ENCODE measurements around the gene ZMYND19. TPM values are rescaled to one million over a fixed set of nuclear protein-coding genes. Genes with fewer than 3 reads are reported as not detected.

ZMYND19 gene
- total RNA-seq, 2 donors from 2014 or later, result 14.4 to 36.0 TPM

DNA sequence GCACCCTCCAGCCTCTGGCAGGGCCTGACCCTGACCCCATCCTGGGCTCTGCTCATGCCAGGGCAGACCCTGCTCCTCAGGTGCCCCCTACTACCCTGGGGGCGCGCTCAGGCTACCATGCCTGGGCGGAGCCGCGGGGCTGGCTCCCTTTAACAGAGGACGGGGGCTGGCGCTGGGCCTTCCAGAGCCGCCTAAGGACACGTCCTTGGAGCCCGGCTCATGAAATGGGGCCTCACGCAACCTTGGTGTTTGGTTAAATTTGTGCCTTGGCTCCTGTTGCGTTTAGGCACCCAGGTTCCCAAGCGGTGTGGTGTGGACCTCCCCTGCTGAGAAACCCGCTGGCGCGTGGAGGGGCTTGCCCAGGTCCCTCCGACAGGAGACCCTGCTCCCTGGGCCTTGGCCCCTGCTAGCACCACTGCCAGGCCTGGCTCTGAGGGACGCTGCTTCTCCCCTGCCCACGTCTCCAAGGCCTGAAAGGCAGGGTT lies 25.1 kb upstream of the ZMYND19 start:
- no peak overlapping the region for H3K27ac ChIP-seq
- TF ChIP-seq, protein P1, sequence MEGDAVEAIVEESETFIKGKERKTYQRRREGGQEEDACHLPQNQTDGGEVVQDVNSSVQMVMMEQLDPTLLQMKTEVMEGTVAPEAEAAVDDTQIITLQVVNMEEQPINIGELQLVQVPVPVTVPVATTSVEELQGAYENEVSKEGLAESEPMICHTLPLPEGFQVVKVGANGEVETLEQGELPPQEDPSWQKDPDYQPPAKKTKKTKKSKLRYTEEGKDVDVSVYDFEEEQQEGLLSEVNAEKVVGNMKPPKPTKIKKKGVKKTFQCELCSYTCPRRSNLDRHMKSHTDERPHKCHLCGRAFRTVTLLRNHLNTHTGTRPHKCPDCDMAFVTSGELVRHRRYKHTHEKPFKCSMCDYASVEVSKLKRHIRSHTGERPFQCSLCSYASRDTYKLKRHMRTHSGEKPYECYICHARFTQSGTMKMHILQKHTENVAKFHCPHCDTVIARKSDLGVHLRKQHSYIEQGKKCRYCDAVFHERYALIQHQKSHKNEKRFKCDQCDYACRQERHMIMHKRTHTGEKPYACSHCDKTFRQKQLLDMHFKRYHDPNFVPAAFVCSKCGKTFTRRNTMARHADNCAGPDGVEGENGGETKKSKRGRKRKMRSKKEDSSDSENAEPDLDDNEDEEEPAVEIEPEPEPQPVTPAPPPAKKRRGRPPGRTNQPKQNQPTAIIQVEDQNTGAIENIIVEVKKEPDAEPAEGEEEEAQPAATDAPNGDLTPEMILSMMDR (IDR thresholded peaks at IDR 0.05), result no peak
- DNase-seq, result no peak
- no peaks in the 10 kb centered on the region for H3K27me3 ChIP-seq
- H3K9ac ChIP-seq (ENCODE audit: low read depth in 2 of 2, low read length in 2 of 2), result no peak overlapping the region
- no peak overlapping the region for H3K4me3 ChIP-seq
- peaks cover 11% of the 10 kb centered on the region for H3K36me3 ChIP-seq
- peaks cover 30% of the 10 kb centered on the region for H3K4me1 ChIP-seq
- intact Hi-C loops (cut with DNase I), result no loop called here
- H3K9me3 ChIP-seq, result no peaks in the 10 kb centered on the region

DNA sequence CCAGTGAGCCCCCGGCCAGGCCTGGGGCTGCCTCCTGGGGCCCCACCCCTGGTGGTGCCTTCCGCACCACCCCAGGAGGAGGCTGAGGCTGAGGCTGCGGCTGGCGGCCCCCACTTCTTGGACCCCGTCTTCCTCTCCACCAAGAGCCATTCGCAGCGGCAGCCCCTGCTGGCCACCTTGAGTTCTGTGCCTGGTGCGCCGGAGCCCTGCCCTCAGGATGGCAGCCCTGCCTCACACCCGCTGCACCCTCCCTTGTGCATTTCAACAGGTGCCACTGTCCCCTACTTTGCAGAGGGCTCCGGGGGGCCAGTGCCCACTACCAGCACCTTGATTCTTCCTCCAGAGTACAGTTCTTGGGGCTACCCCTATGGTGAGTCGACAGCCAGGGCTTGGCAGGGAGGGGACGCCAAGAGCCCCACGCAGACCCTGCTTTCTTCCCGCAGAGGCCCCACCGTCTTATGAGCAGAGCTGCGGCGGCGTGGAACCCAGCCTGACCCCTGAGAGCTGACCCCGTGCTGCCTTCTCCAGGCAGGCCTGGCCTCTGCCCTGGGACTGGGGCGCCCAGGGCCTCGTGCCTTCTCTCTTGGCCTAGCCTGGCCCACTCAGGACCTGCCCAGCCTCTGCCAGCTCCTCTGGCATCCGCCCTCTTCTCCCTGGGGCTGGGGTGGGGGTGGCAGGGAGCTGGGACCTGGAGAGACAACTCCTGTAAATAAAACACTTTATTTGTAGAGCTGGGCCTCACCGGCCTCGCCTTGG lies 24.5 kb upstream of the ZMYND19 start:
- Histone ChIP-seq H3K27me3 (no peaks in the 10 kb centered on the region), H3K36me3 (peaks cover 11% of the 10 kb centered on the region), H3K9me3 (no peaks in the 10 kb centered on the region), H3K4me3 (no peak overlapping the region), H3K27ac (no peak overlapping the region), H3K9ac (ENCODE audit: low read depth in 2 of 2, low read length in 2 of 2) (no peak overlapping the region), H3K4me1 (peaks cover 24% of the 10 kb centered on the region)
- intact Hi-C loops (cut with DNase I), result no loop called here
- TF ChIP-seq, protein P1 (IDR thresholded peaks at IDR 0.05), result no peak
- no peak for DNase-seq

GRCh38 chr9:137613738-137614523 lies 23.6 kb upstream of the ZMYND19 start:
- H3K4me1 ChIP-seq, result peaks cover 22% of the 10 kb centered on the region
- no peak overlapping the region for H3K4me3 ChIP-seq
- TF ChIP-seq, protein P1 (IDR thresholded peaks at IDR 0.05), result no peak
- H3K36me3 ChIP-seq, result peaks cover 11% of the 10 kb centered on the region
- intact Hi-C loops (cut with DNase I), result no loop called here
- H3K9me3 ChIP-seq, result no peaks in the 10 kb centered on the region
- H3K9ac ChIP-seq (ENCODE audit: low read depth in 2 of 2, low read length in 2 of 2), result no peak overlapping the region
- no peaks in the 10 kb centered on the region for H3K27me3 ChIP-seq
- DNase-seq, result no peak
- peak overlapping the region; percentile 93 for H3K27ac ChIP-seq

GRCh38 chr9:137613259-137613658 lies 22.9 kb upstream of the ZMYND19 start:
- no peak for DNase-seq

GRCh38 chr9:137612741-137613142 lies 22.4 kb upstream of the ZMYND19 start:
- no peaks in the 10 kb centered on the region for H3K27me3 ChIP-seq
- TF ChIP-seq, protein P1 (IDR thresholded peaks at IDR 0.05), result no peak
- H3K9me3 ChIP-seq, result no peaks in the 10 kb centered on the region
- H3K4me1 ChIP-seq, result peaks cover 26% of the 10 kb centered on the region
- DNase-seq, result no peak
- H3K9ac ChIP-seq (ENCODE audit: low read depth in 2 of 2, low read length in 2 of 2), result peak overlapping the region; percentile 68 to 77
- H3K27ac ChIP-seq, result peak overlapping the region; percentile 93
- H3K4me3 ChIP-seq, result no peak overlapping the region
- intact Hi-C loops (cut with DNase I), result no loop called here
- H3K36me3 ChIP-seq, result peaks cover 11% of the 10 kb centered on the region

More at GRCh38 chr9:137613259-137613658, 22.9 kb upstream of the ZMYND19 start:
- Histone ChIP-seq H3K4me1 (peaks cover 22% of the 10 kb centered on the region), H3K4me3 (no peak overlapping the region), H3K36me3 (peaks cover 11% of the 10 kb centered on the region), H3K9me3 (no peaks in the 10 kb centered on the region), H3K27me3 (no peaks in the 10 kb centered on the region), H3K9ac (ENCODE audit: low read depth in 2 of 2, low read length in 2 of 2) (peak overlapping the region; percentile 68 to 77), H3K27ac (peak overlapping the region; percentile 93)
- TF ChIP-seq, protein P1 (IDR thresholded peaks at IDR 0.05), result no peak
- intact Hi-C loops (cut with DNase I), result no loop called here
